Myocyte (in vitro differentiated cells): Measurements from ENCODE around the gene CAPN2. TPM values are rescaled to one million over a fixed set of nuclear protein-coding genes. Genes with fewer than 3 reads are reported as not detected.
A peak's percentile ranks its signal among the peaks of the same experiment; 100 is the strongest.
"Not testable (repeated sequence)": the region's sequence is repeated elsewhere in the genome, so short reads cannot be mapped to it uniquely, and the experiment has no call there.

Experiments
- DNase-seq: peaks from one replicate; pipeline ENCODE4 v3.0.0-alpha.2; 2012; ENCODE audit warnings: low read depth
- total RNA-seq: library from RNA; depleted of rRNA; stranded (reverse); fragments of >200 nt; gene quantifications from 2 replicates; pipeline ENCODE4 v1.2.3, GENCODE V29; 2014

CAPN2 gene
- total RNA-seq, 1 donor from 2014 or later = 199 TPM

- no peak for DNase-seq
Measured at GRCh38 chr1:223784541-223784940, 72.2 kb downstream of the CAPN2 start.

- DNase-seq = no peak
Measured at GRCh38 chr1:223785808-223786207, 73.5 kb downstream of the CAPN2 start.

- no peak for DNase-seq
Measured at GRCh38 chr1:223788746-223789415, 76.5 kb downstream of the CAPN2 start.

- no peak for DNase-seq
Measured at GRCh38 chr1:223792046-223792445, 79.7 kb downstream of the CAPN2 start.

GRCh38 chr1:223793716-223794115 is 81.4 kb downstream of the CAPN2 start:
- DNase-seq = no peak

- DNase-seq = no peak
Measured at GRCh38 chr1:223794136-223794880, 82.0 kb downstream of the CAPN2 start.

- no peak for DNase-seq
Measured at GRCh38 chr1:223796210-223796609, 83.9 kb downstream of the CAPN2 start.

- DNase-seq = no peak
Measured at GRCh38 chr1:223802032-223802431, 89.7 kb downstream of the CAPN2 start.

GRCh38 chr1:223802602-223803001 is 90.3 kb downstream of the CAPN2 start:
- no peak for DNase-seq

GRCh38 chr1:223803211-223803610 is 90.9 kb downstream of the CAPN2 start:
- no peak for DNase-seq

- not testable (repeated sequence) for DNase-seq
Measured at GRCh38 chr1:223809905-223810304, 97.6 kb downstream of the CAPN2 start.

GRCh38 chr1:223810586-223810985 is 98.2 kb downstream of the CAPN2 start:
- no peak for DNase-seq

- peak; percentile 59 for DNase-seq
Measured at GRCh38 chr1:223811634-223812101, 99.3 kb downstream of the CAPN2 start.

GRCh38 chr1:223813645-223814044 is 101.3 kb downstream of the CAPN2 start:
- DNase-seq = no peak

GRCh38 chr1:223815020-223815853 is 102.9 kb downstream of the CAPN2 start:
- no peak for DNase-seq

- DNase-seq = no peak
Measured at GRCh38 chr1:223815865-223816264, 103.5 kb downstream of the CAPN2 start.

- DNase-seq = not testable (repeated sequence)
Measured at GRCh38 chr1:223817265-223817664, 104.9 kb downstream of the CAPN2 start.

GRCh38 chr1:223819730-223820514 is 107.6 kb downstream of the CAPN2 start:
- DNase-seq = no peak

- no peak for DNase-seq
Measured at GRCh38 chr1:223820515-223820858, 108.1 kb downstream of the CAPN2 start.

GRCh38 chr1:223820971-223821370 is 108.6 kb downstream of the CAPN2 start:
- DNase-seq = no peak

GRCh38 chr1:223824287-223824686 is 111.9 kb downstream of the CAPN2 start:
- no peak for DNase-seq
